IMR-90 (cell line): Measurements from ENCODE around the gene STX16.

ENCODE experiments used
- CEBPB ChIP-seq: IDR thresholded peaks from 2 replicates; pipeline ENCODE4 v1.6.1; 2012; ENCODE audit warnings: low read depth, low read length, improper control_type of control experiment
- MAFK ChIP-seq: IDR thresholded peaks from 2 replicates; pipeline ENCODE4 v1.6.1; 2012; ENCODE audit warnings: low read depth, low read length, improper control_type of control experiment
- MXI1 ChIP-seq: IDR thresholded peaks from 2 replicates; pipeline ENCODE4 v1.6.1; 2012; ENCODE audit warnings: low read depth, mild to moderate bottlenecking, low read length, moderate library complexity, borderline replicate concordance
- POLR2A ChIP-seq: IDR thresholded peaks from 2 replicates; pipeline ENCODE4 v1.6.1; 2012; ENCODE audit warnings: mild to moderate bottlenecking, low read depth, low read length
- SMC3 ChIP-seq: fragments of 150-350 bp; IDR thresholded peaks from 2 replicates; pipeline ENCODE4 v1.6.1; 2016; ENCODE audit warnings: low read depth, mild to moderate bottlenecking, antibody characterized with exemption, low read length, moderate library complexity
- TF ChIP-seq, protein P1 (sequence below): conservative IDR thresholded peaks from 2 replicates; pipeline ENCODE4 v1.5.1; 2012; ENCODE audit warnings: mild to moderate bottlenecking, low read depth, low read length, improper control_type of control experiment

DNA sequence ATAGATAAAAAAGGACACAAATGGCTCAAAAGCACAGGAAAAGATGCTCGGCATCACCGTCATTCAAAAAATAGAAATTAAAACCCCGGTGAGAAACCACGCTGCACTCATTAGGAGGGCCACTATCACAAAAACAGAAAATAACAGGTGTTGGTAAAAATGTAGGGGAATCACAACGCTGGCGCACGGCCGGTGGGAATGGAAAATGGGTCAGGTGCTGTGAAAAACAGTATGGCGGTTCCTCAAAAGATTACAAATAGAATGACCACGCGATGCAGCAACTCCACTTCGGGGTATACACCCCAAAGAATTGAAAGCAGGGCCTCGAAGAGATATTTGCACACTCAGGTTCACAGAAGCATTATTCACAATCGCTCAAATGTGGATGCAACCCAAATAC lies 69.8 kb downstream of the STX16 start:
- TF ChIP-seq MXI1 (no peak), SMC3 (no peak), POLR2A (no peak), MAFK (no peak), CEBPB (no peak)
- TF ChIP-seq, protein P1, sequence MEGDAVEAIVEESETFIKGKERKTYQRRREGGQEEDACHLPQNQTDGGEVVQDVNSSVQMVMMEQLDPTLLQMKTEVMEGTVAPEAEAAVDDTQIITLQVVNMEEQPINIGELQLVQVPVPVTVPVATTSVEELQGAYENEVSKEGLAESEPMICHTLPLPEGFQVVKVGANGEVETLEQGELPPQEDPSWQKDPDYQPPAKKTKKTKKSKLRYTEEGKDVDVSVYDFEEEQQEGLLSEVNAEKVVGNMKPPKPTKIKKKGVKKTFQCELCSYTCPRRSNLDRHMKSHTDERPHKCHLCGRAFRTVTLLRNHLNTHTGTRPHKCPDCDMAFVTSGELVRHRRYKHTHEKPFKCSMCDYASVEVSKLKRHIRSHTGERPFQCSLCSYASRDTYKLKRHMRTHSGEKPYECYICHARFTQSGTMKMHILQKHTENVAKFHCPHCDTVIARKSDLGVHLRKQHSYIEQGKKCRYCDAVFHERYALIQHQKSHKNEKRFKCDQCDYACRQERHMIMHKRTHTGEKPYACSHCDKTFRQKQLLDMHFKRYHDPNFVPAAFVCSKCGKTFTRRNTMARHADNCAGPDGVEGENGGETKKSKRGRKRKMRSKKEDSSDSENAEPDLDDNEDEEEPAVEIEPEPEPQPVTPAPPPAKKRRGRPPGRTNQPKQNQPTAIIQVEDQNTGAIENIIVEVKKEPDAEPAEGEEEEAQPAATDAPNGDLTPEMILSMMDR, result no peak
